Activated CD8-positive, alpha-beta T cell treated with anti-CD3 and anti-CD28 coated beads for 36 hours (primary cell): ENCODE data around the gene FAM83G. TPM values are rescaled to one million over a fixed set of nuclear protein-coding genes. Genes with fewer than 3 reads are reported as not detected.
A peak's percentile ranks its signal among the peaks of the same experiment; 100 is the strongest.
"Not testable (repeated sequence)": the region's sequence is repeated elsewhere in the genome, so short reads cannot be mapped to it uniquely, and the experiment has no call there.

Source experiments
- ATAC-seq: fragments of 200-7000 bp; cut with Tn5 transposase; one replicate; pipeline ENCODE4 v1.10.0; 2021; ENCODE audit warnings: mild to moderate bottlenecking, moderate library complexity
- CTCF ChIA-PET: fragments of 350-600 bp; sonication (Branson Sonifier 250); formaldehyde crosslinking; loops from one replicate; lab custom pipeline; 2021; ENCODE audit warnings: antibody characterized with exemption; lab: Charles Lee
- POLR2A ChIA-PET: fragments of 350-600 bp; sonication (Branson Sonifier 250); formaldehyde crosslinking; loops from one replicate; lab custom pipeline; 2021; ENCODE audit warnings: antibody characterized with exemption; lab: Charles Lee
- DNase-seq: peaks from one replicate; pipeline ENCODE4 v3.0.0-alpha.2; 2020
- H3K27ac Mint-ChIP-seq: one replicate; pipeline ENCODE4 v1.8.0; 2021; ENCODE audit warnings: mild to moderate bottlenecking, mixed read lengths
- H3K27me3 Mint-ChIP-seq: one replicate; pipeline ENCODE4 v1.8.0; 2021; ENCODE audit warnings: mixed read lengths
- H3K36me3 Mint-ChIP-seq: one replicate; pipeline ENCODE4 v1.8.0; 2021; ENCODE audit warnings: low read depth, mixed read lengths
- H3K4me1 Mint-ChIP-seq: one replicate; pipeline ENCODE4 v1.8.0; 2021; ENCODE audit warnings: low read depth, mixed read lengths
- H3K4me3 Mint-ChIP-seq: one replicate; pipeline ENCODE4 v1.8.0; 2021; ENCODE audit warnings: mild to moderate bottlenecking, moderate library complexity, mixed read lengths
- H3K9me3 Mint-ChIP-seq: one replicate; pipeline ENCODE4 v1.8.0; 2021; ENCODE audit warnings: mixed read lengths
- CTCF ChIP-seq: fragments of 200-600 bp; IDR thresholded peaks from one replicate; pipeline ENCODE4 v1.8.0; 2022; ENCODE audit warnings: antibody characterized with exemption, mild to moderate bottlenecking
- intact Hi-C: fragments of 100-400 bp; cut with micrococcal nuclease; formaldehyde crosslinking; loops from one replicate; pipeline ENCODE4 v1.10.0; 2022
- total RNA-seq, 2 experiments: library from RNA; stranded (reverse); gene quantifications; one replicate each; pipeline ENCODE4 v1.2.3, GENCODE V29; 2021

Gene FAM83G
- total RNA-seq = 10 to 100 TPM; 11.9 to 12.1 TPM

GRCh38 chr17:19004421-19005136 lies at the start of gene FAM83G:
TSS of gene FAM83G (minus strand) at chr17:19004764. CDS start at chr17:19004041, 723 bp downstream.
- intact Hi-C loops = no loop called here
- Mint-ChIP-seq H3K27me3 (no peaks in the 10 kb centered on the region), H3K4me3 (peak within 1 kb of the TSS; percentile 83), H3K27ac (peak within 1 kb of the TSS; percentile 91), H3K4me1 (peaks cover 23% of the 10 kb centered on the region), H3K36me3 (peaks cover 18% of the 10 kb centered on the region), H3K9me3 (peaks cover 3% of the 10 kb centered on the region)
- CTCF ChIA-PET = interaction anchor here (2.3 kb wide), 1 partner anchor 43 kb away, joined by 16 read pairs; no protein-coding TSS in a partner anchor
- POLR2A ChIA-PET = interaction anchor here (0.9 to 1.9 kb wide), 9 partner anchors 9 to 44 kb away, joined by 3 to 14 read pairs (median 6); no protein-coding TSS in a partner anchor
- DNase-seq (peak; percentile 94), ATAC-seq (peak; percentile 86)
- no peak for TF ChIP-seq CTCF

GRCh38 chr17:19048826-19049225 lies 44.3 kb upstream of the FAM83G start:
- DNase-seq (peak; percentile 41), ATAC-seq (peak; percentile 52)
- POLR2A ChIA-PET, H3K9me3 Mint-ChIP-seq, H3K4me1 Mint-ChIP-seq, H3K4me3 Mint-ChIP-seq, CTCF ChIA-PET, H3K27me3 Mint-ChIP-seq, intact Hi-C loops, H3K36me3 Mint-ChIP-seq, H3K27ac Mint-ChIP-seq: not testable (repeated sequence)

GRCh38 chr17:19047510-19047909 lies 42.9 kb upstream of the FAM83G start:
- H3K4me1 Mint-ChIP-seq, H3K36me3 Mint-ChIP-seq, intact Hi-C loops, H3K9me3 Mint-ChIP-seq, H3K4me3 Mint-ChIP-seq, H3K27ac Mint-ChIP-seq, POLR2A ChIA-PET, H3K27me3 Mint-ChIP-seq, CTCF ChIA-PET, ATAC-seq: not testable (repeated sequence)
- DNase-seq = peak; percentile 11

GRCh38 chr17:19046782-19047375 lies 42.3 kb upstream of the FAM83G start, which contains the start of gene GRAP:
TSS of gene GRAP (minus strand) at chr17:19046957. CDS start at chr17:19046926, 31 bp downstream.
- H3K36me3 Mint-ChIP-seq, CTCF ChIA-PET, H3K4me1 Mint-ChIP-seq, H3K27me3 Mint-ChIP-seq, DNase-seq, H3K9me3 Mint-ChIP-seq, H3K27ac Mint-ChIP-seq, H3K4me3 Mint-ChIP-seq, intact Hi-C loops, POLR2A ChIA-PET: not testable (repeated sequence)
- ATAC-seq = peak; percentile 60

- DNase-seq, CTCF ChIA-PET, H3K9me3 Mint-ChIP-seq, H3K27ac Mint-ChIP-seq, POLR2A ChIA-PET, intact Hi-C loops, H3K4me3 Mint-ChIP-seq, H3K36me3 Mint-ChIP-seq, H3K4me1 Mint-ChIP-seq, H3K27me3 Mint-ChIP-seq: not testable (repeated sequence)
- ATAC-seq = peak; percentile 35
These were observed 40.1 kb upstream of the FAM83G start for GRCh38 chr17:19044643-19045042.

GRCh38 chr17:19043032-19043431 lies 38.5 kb upstream of the FAM83G start:
- H3K4me1 Mint-ChIP-seq, H3K27ac Mint-ChIP-seq, H3K27me3 Mint-ChIP-seq, ATAC-seq, H3K4me3 Mint-ChIP-seq, H3K36me3 Mint-ChIP-seq, H3K9me3 Mint-ChIP-seq, POLR2A ChIA-PET, intact Hi-C loops, CTCF ChIA-PET, DNase-seq: not testable (repeated sequence)

- H3K4me1 Mint-ChIP-seq, ATAC-seq, DNase-seq, CTCF ChIA-PET, intact Hi-C loops, POLR2A ChIA-PET, H3K27ac Mint-ChIP-seq, H3K36me3 Mint-ChIP-seq, H3K9me3 Mint-ChIP-seq, H3K4me3 Mint-ChIP-seq, H3K27me3 Mint-ChIP-seq: not testable (repeated sequence)
These were observed 37.8 kb upstream of the FAM83G start for GRCh38 chr17:19042369-19042768.

GRCh38 chr17:19041871-19042270 lies 37.3 kb upstream of the FAM83G start:
- H3K4me1 Mint-ChIP-seq, DNase-seq, H3K9me3 Mint-ChIP-seq, intact Hi-C loops, H3K27ac Mint-ChIP-seq, H3K36me3 Mint-ChIP-seq, H3K4me3 Mint-ChIP-seq, POLR2A ChIA-PET, ATAC-seq, CTCF ChIA-PET, H3K27me3 Mint-ChIP-seq: not testable (repeated sequence)

GRCh38 chr17:19040350-19040749 lies 35.8 kb upstream of the FAM83G start:
- peak; percentile 22 for ATAC-seq

GRCh38 chr17:19038730-19039129 lies 34.2 kb upstream of the FAM83G start:
- H3K9me3 Mint-ChIP-seq, H3K36me3 Mint-ChIP-seq, POLR2A ChIA-PET, DNase-seq, H3K27me3 Mint-ChIP-seq, H3K4me1 Mint-ChIP-seq, H3K4me3 Mint-ChIP-seq, intact Hi-C loops, CTCF ChIA-PET, H3K27ac Mint-ChIP-seq: not testable (repeated sequence)
- ATAC-seq = peak; percentile 48

More at GRCh38 chr17:19040350-19040749, 35.8 kb upstream of the FAM83G start:
- intact Hi-C loops, H3K9me3 Mint-ChIP-seq, H3K4me1 Mint-ChIP-seq, H3K27me3 Mint-ChIP-seq, POLR2A ChIA-PET, CTCF ChIA-PET, H3K27ac Mint-ChIP-seq, H3K4me3 Mint-ChIP-seq, DNase-seq, H3K36me3 Mint-ChIP-seq: not testable (repeated sequence)

- H3K4me3 Mint-ChIP-seq, H3K27me3 Mint-ChIP-seq, DNase-seq, POLR2A ChIA-PET, CTCF ChIA-PET, H3K9me3 Mint-ChIP-seq, H3K4me1 Mint-ChIP-seq, intact Hi-C loops, H3K27ac Mint-ChIP-seq, H3K36me3 Mint-ChIP-seq: not testable (repeated sequence)
- ATAC-seq = peak; percentile 48
These were observed 33.4 kb upstream of the FAM83G start for GRCh38 chr17:19038007-19038406.
